Suprapubic skin (tissue), 4 donors: ENCODE measurements around the gene UGT1A3. TPM values are rescaled to one million over a fixed set of nuclear protein-coding genes. Genes with fewer than 3 reads are reported as not detected.

Source experiments
- DNase-seq, 2 donors: peaks; one replicate each; pipeline ENCODE4 v3.0.0-alpha.2; 2019; ENCODE audit warnings: low spot score in 2 of 2
- H3K27ac ChIP-seq: fragments of 200-600 bp; sonication (generic); one replicate; pipeline ENCODE4 v1.5.1; 2019
- H3K27me3 ChIP-seq: fragments of 200-600 bp; sonication (generic); one replicate; pipeline ENCODE4 v1.5.1; 2019
- H3K36me3 ChIP-seq: fragments of 200-600 bp; sonication (generic); one replicate; pipeline ENCODE4 v1.5.1; 2019
- H3K4me1 ChIP-seq: fragments of 200-600 bp; sonication (generic); one replicate; pipeline ENCODE4 v1.5.1; 2019
- H3K4me3 ChIP-seq: fragments of 200-600 bp; sonication (generic); one replicate; pipeline ENCODE4 v1.5.1; 2019; ENCODE audit warnings: mild to moderate bottlenecking
- H3K9me3 ChIP-seq: fragments of 200-600 bp; sonication (generic); one replicate; pipeline ENCODE4 v1.5.1; 2019
- CTCF ChIP-seq, 2 donors: fragments of 200-600 bp in 1 of 2; fragments of 450-650 bp in 1 of 2; sonication (generic) in 1 of 2; IDR thresholded peaks; one replicate each; pipeline ENCODE4 v1.5.1; 2016 to 2019; ENCODE audit warnings: antibody characterized with exemption in 2 of 2, mild to moderate bottlenecking in 1 of 2, moderate library complexity in 1 of 2
- EP300 ChIP-seq: sonication (generic); formaldehyde crosslinking; IDR thresholded peaks from one replicate; pipeline ENCODE4 v1.6.1; 2017; ENCODE audit warnings: antibody characterized with exemption
- POLR2A ChIP-seq, 2 donors: fragments of 450-650 bp; IDR thresholded peaks; one replicate each; pipeline ENCODE4 v1.6.1; 2017; ENCODE audit warnings: antibody characterized with exemption in 2 of 2, mild to moderate bottlenecking in 2 of 2, moderate library complexity in 2 of 2
- POLR2AphosphoS5 ChIP-seq, 3 donors: sonication (generic); formaldehyde crosslinking; IDR thresholded peaks; one replicate each; pipeline ENCODE4 v1.6.1; 2017; ENCODE audit warnings: antibody characterized with exemption in 3 of 3
- WGBS: methylation state at CpG from one replicate; pipeline ENCODE4 v1.1.5; 2018; 5-methylcytosine and 5-hydroxymethylcytosine counted together
- total RNA-seq, 4 donors: library from RNA; depleted of rRNA; stranded (reverse); fragments of >200 nt; gene quantifications; one replicate each; pipeline ENCODE4 v1.1.0, GENCODE V29; 2016

UGT1A3 gene
- total RNA-seq, 4 donors from 2014 or later: 0.98 to 3.0 TPM; not detected in 2

GRCh38 chr2:233691443-233692433 lies 37.1 kb upstream of the UGT1A3 start:
- peak overlapping the region; percentile 20 for H3K4me3 ChIP-seq
- WGBS: 67% methylated on average over 11 of the region's 11 CpGs
- peak in 1 of 3 donors; percentile 8 for TF ChIP-seq POLR2AphosphoS5 (IDR thresholded peaks at IDR 0.05)
- TF ChIP-seq POLR2A (IDR thresholded peaks at IDR 0.05): no peak
- peaks cover 2% of the 10 kb centered on the region for H3K27me3 ChIP-seq
- H3K36me3 ChIP-seq: no peaks in the 10 kb centered on the region
- H3K9me3 ChIP-seq: no peaks in the 10 kb centered on the region
- peak overlapping the region; percentile 59 for H3K27ac ChIP-seq
- DNase-seq: peak in 1 of 2 donors; percentile 61
- H3K4me1 ChIP-seq: peaks cover 8% of the 10 kb centered on the region

GRCh38 chr2:233692648-233693047 lies 36.2 kb upstream of the UGT1A3 start, which contains the start of gene UGT1A6:
Gene UGT1A6, plus strand, starts transcription at chr2:233692890. Its CDS starts 115 bp downstream, at chr2:233693005.
- Histone ChIP-seq H3K27ac (peak within 1 kb of the TSS; percentile 59), H3K36me3 (no peaks in the 10 kb centered on the region), H3K4me3 (peak within 1 kb of the TSS; percentile 20), H3K4me1 (peaks cover 8% of the 10 kb centered on the region), H3K27me3 (no peaks in the 10 kb centered on the region), H3K9me3 (no peaks in the 10 kb centered on the region)
- 76% methylated on average over 4 of the region's 4 CpGs for WGBS
- DNase-seq: no peak
- TF ChIP-seq CTCF (IDR thresholded peaks at IDR 0.05) (no peak), POLR2AphosphoS5 (IDR thresholded peaks at IDR 0.05) (no peak), EP300 (no peak), POLR2A (IDR thresholded peaks at IDR 0.05) (no peak)

GRCh38 chr2:233693963-233694362 lies 34.9 kb upstream of the UGT1A3 start:
- Histone ChIP-seq H3K27me3 (no peaks in the 10 kb centered on the region), H3K4me3 (no peak overlapping the region), H3K4me1 (peaks cover 12% of the 10 kb centered on the region), H3K27ac (no peak overlapping the region), H3K9me3 (no peaks in the 10 kb centered on the region), H3K36me3 (no peaks in the 10 kb centered on the region)
- no peak for TF ChIP-seq POLR2A (IDR thresholded peaks at IDR 0.05)
- no peak for TF ChIP-seq POLR2AphosphoS5 (IDR thresholded peaks at IDR 0.05)
- no peak for TF ChIP-seq EP300
- TF ChIP-seq CTCF (IDR thresholded peaks at IDR 0.05): no peak
- WGBS: 76% methylated on average over 6 of the region's 6 CpGs
- no peak for DNase-seq

- Histone ChIP-seq H3K36me3 (no peaks in the 10 kb centered on the region), H3K4me3 (no peak overlapping the region), H3K27me3 (no peaks in the 10 kb centered on the region), H3K4me1 (peaks cover 15% of the 10 kb centered on the region), H3K9me3 (no peaks in the 10 kb centered on the region), H3K27ac (no peak overlapping the region)
- WGBS: 83% methylated on average over 2 of the region's 4 CpGs
- TF ChIP-seq EP300: no peak
- TF ChIP-seq POLR2A (IDR thresholded peaks at IDR 0.05): no peak
- TF ChIP-seq CTCF (IDR thresholded peaks at IDR 0.05): no peak
- no peak for TF ChIP-seq POLR2AphosphoS5 (IDR thresholded peaks at IDR 0.05)
- no peak for DNase-seq
Observed at GRCh38 chr2:233698740-233699139, 30.1 kb upstream of the UGT1A3 start.

GRCh38 chr2:233699424-233700027 lies 29.3 kb upstream of the UGT1A3 start:
- H3K36me3 ChIP-seq: no peaks in the 10 kb centered on the region
- H3K4me1 ChIP-seq: peaks cover 15% of the 10 kb centered on the region
- H3K27ac ChIP-seq: no peak overlapping the region
- H3K27me3 ChIP-seq: no peaks in the 10 kb centered on the region
- TF ChIP-seq EP300 (no peak), POLR2A (IDR thresholded peaks at IDR 0.05) (no peak), POLR2AphosphoS5 (IDR thresholded peaks at IDR 0.05) (no peak), CTCF (IDR thresholded peaks at IDR 0.05) (no peak)
- H3K9me3 ChIP-seq: no peaks in the 10 kb centered on the region
- no peak overlapping the region for H3K4me3 ChIP-seq
- WGBS: 87% methylated on average over 8 of the region's 8 CpGs
- DNase-seq: no peak
